ENCODE data around the gene AXIN2. TPM values are rescaled to one million over a fixed set of nuclear protein-coding genes. Genes with fewer than 3 reads are reported as not detected.

Gene AXIN2
- total and polyA plus RNA-seq, 7 donors = 6.0 to 16.1 (median 9.6) TPM

- no peak for TF ChIP-seq POLR2AphosphoS5 (IDR thresholded peaks at IDR 0.05)
- no peak for TF ChIP-seq POLR2A (IDR thresholded peaks at IDR 0.05)
- TF ChIP-seq EP300 (IDR thresholded peaks at IDR 0.05) = no peak
- no peak for TF ChIP-seq CTCF (IDR thresholded peaks at IDR 0.05)
- Histone ChIP-seq H3K9me3 (no peaks in the 10 kb centered on the region), H3K27ac (no peak overlapping the region), H3K4me1 (peaks cover 0 to 6% (median 0%) of the 10 kb centered on the region in 4 donors), H3K27me3 (no peaks in the 10 kb centered on the region), H3K36me3 (no peaks in the 10 kb centered on the region), H3K4me3 (no peak overlapping the region)
- 16 to 60% methylated on average over 5 of the region's 5 CpGs for WGBS, 2 donors
- intact Hi-C loops (cut with DNase I) = no loop called here
- no peak for DNase-seq
Observed at GRCh38 chr17:65589321-65589720, 27.9 kb upstream of the AXIN2 start.

GRCh38 chr17:65588181-65588808, 26.8 kb upstream of the AXIN2 start:
- Histone ChIP-seq H3K36me3 (no peaks in the 10 kb centered on the region), H3K4me1 (peaks cover 0 to 6% (median 0%) of the 10 kb centered on the region in 4 donors), H3K27me3 (no peaks in the 10 kb centered on the region), H3K27ac (no peak overlapping the region), H3K4me3 (no peak overlapping the region), H3K9me3 (no peaks in the 10 kb centered on the region)
- intact Hi-C loops (cut with DNase I) = no loop called here
- 17 to 58% methylated on average over 9 of the region's 9 CpGs for WGBS, 2 donors
- TF ChIP-seq CTCF (IDR thresholded peaks at IDR 0.05) (no peak), EP300 (IDR thresholded peaks at IDR 0.05) (no peak), POLR2A (IDR thresholded peaks at IDR 0.05) (no peak), POLR2AphosphoS5 (IDR thresholded peaks at IDR 0.05) (no peak)
- no peak for DNase-seq

- no peaks in the 10 kb centered on the region for H3K27me3 ChIP-seq
- 58 to 65% methylated on average over 10 of the region's 10 CpGs for WGBS, 2 donors
- H3K9me3 ChIP-seq = no peaks in the 10 kb centered on the region
- H3K4me1 ChIP-seq = peaks cover 0 to 6% (median 0%) of the 10 kb centered on the region in 4 donors
- no peaks in the 10 kb centered on the region for H3K36me3 ChIP-seq
- intact Hi-C loops (cut with DNase I) = no loop called here
- no peak for TF ChIP-seq POLR2A (IDR thresholded peaks at IDR 0.05)
- TF ChIP-seq CTCF (IDR thresholded peaks at IDR 0.05) = no peak
- no peak for TF ChIP-seq POLR2AphosphoS5 (IDR thresholded peaks at IDR 0.05)
- TF ChIP-seq EP300 (IDR thresholded peaks at IDR 0.05) = no peak
- H3K4me3 ChIP-seq = no peak overlapping the region
- no peak for DNase-seq
- no peak overlapping the region for H3K27ac ChIP-seq
Observed at GRCh38 chr17:65587534-65588180, 26.2 kb upstream of the AXIN2 start.

GRCh38 chr17:65586899-65587298, 25.5 kb upstream of the AXIN2 start:
- intact Hi-C loops (cut with DNase I) = no loop called here
- Histone ChIP-seq H3K27ac (no peak overlapping the region), H3K4me1 (peaks cover 0 to 6% (median 0%) of the 10 kb centered on the region in 4 donors), H3K36me3 (no peaks in the 10 kb centered on the region), H3K9me3 (no peaks in the 10 kb centered on the region), H3K4me3 (no peak overlapping the region), H3K27me3 (no peaks in the 10 kb centered on the region)
- DNase-seq = no peak
- no peak for TF ChIP-seq EP300 (IDR thresholded peaks at IDR 0.05)
- no peak for TF ChIP-seq POLR2A (IDR thresholded peaks at IDR 0.05)
- no peak for TF ChIP-seq POLR2AphosphoS5 (IDR thresholded peaks at IDR 0.05)
- no peak for TF ChIP-seq CTCF (IDR thresholded peaks at IDR 0.05)
- WGBS, 2 donors = 88 to 90% methylated on average over 9 of the region's 9 CpGs

Data from sigmoid colon (tissue), 7 donors.